H9 (cell line): Measurements from ENCODE around the gene STON2. TPM values are rescaled to one million over a fixed set of nuclear protein-coding genes. Genes with fewer than 3 reads are reported as not detected.

Experiments used
- DNase-seq: peaks from one replicate; pipeline ENCODE4 v3.0.0-alpha.2; 2017
- H2AFZ ChIP-seq: one replicate; pipeline ENCODE4 v1.6.1; 2013; ENCODE audit warnings: mild to moderate bottlenecking, low read length, control low read depth, moderate library complexity
- H2AK5ac ChIP-seq: 2 replicates; pipeline ENCODE4 v1.6.1; 2013; ENCODE audit warnings: low read length, control low read depth, mixed read lengths; ENCODE audit not compliant: insufficient read length
- H2BK120ac ChIP-seq: one replicate; pipeline ENCODE4 v1.6.1; 2013; ENCODE audit warnings: low read depth, mild to moderate bottlenecking, low read length, control low read depth, inconsistent platforms; ENCODE audit not compliant: poor library complexity, severe bottlenecking
- H2BK12ac ChIP-seq: 2 replicates; pipeline ENCODE4 v1.6.1; 2013; ENCODE audit warnings: low read length, control low read depth, mixed read lengths, low read depth; ENCODE audit not compliant: insufficient read length
- H2BK15ac ChIP-seq: 2 replicates; pipeline ENCODE4 v1.6.1; 2013; ENCODE audit warnings: low read depth, low read length, control low read depth
- H2BK20ac ChIP-seq: one replicate; pipeline ENCODE4 v1.6.1; 2013; ENCODE audit warnings: low read depth, mild to moderate bottlenecking, low read length, control low read depth, inconsistent platforms; ENCODE audit not compliant: poor library complexity, severe bottlenecking
- H2BK5ac ChIP-seq: 2 replicates; pipeline ENCODE4 v1.6.1; 2013; ENCODE audit warnings: low read length, control low read depth, mixed read lengths; ENCODE audit not compliant: insufficient read length
- H3K14ac ChIP-seq: 2 replicates; pipeline ENCODE4 v1.6.1; 2013; ENCODE audit warnings: low read length, control low read depth; ENCODE audit not compliant: insufficient read depth
- H3K18ac ChIP-seq: 2 replicates; pipeline ENCODE4 v1.6.1; 2013; ENCODE audit warnings: low read depth, mild to moderate bottlenecking, mixed read lengths, low read length, control low read depth; ENCODE audit not compliant: insufficient read length
- H3K23ac ChIP-seq: 2 replicates; pipeline ENCODE4 v1.6.1; 2013; ENCODE audit warnings: low read length, control low read depth, mixed read lengths, low read depth; ENCODE audit not compliant: insufficient read length
- H3K23me2 ChIP-seq: 2 replicates; pipeline ENCODE4 v1.6.1; 2013; ENCODE audit warnings: low read depth, mild to moderate bottlenecking, mixed read lengths, low read length, control low read depth; ENCODE audit not compliant: insufficient read length, poor library complexity, severe bottlenecking
- H3K27ac ChIP-seq: 2 replicates; pipeline ENCODE4 v1.5.1; 2013; ENCODE audit warnings: low read length, control low read depth, mixed read lengths, low read depth; ENCODE audit not compliant: insufficient read length
- H3K27me3 ChIP-seq: 2 replicates; pipeline ENCODE4 v1.6.1; 2013; ENCODE audit warnings: low read length, control low read depth, inconsistent platforms; ENCODE audit not compliant: insufficient read depth
- H3K4ac ChIP-seq: 2 replicates; pipeline ENCODE4 v1.6.1; 2013; ENCODE audit warnings: low read depth, mild to moderate bottlenecking, control low read depth, inconsistent platforms, low read length, moderate library complexity
- H3K4me1 ChIP-seq: 2 replicates; pipeline ENCODE4 v1.6.1; 2013; ENCODE audit warnings: low read length, control low read depth, inconsistent platforms; ENCODE audit not compliant: insufficient read depth
- H3K4me2 ChIP-seq: 2 replicates; pipeline ENCODE4 v1.6.1; 2013; ENCODE audit warnings: low read length, control low read depth, mixed read lengths; ENCODE audit not compliant: insufficient read length, insufficient read depth
- H3K56ac ChIP-seq: 2 replicates; pipeline ENCODE4 v1.6.1; 2013; ENCODE audit warnings: low read depth, mild to moderate bottlenecking, mixed read lengths, low read length, control low read depth; ENCODE audit not compliant: insufficient read length
- H3K79me1 ChIP-seq: 2 replicates; pipeline ENCODE4 v1.6.1; 2013; ENCODE audit warnings: low read depth, mild to moderate bottlenecking, moderate library complexity, low read length, control low read depth, inconsistent platforms; ENCODE audit not compliant: insufficient read depth, poor library complexity, severe bottlenecking
- H3K79me2 ChIP-seq: 2 replicates; pipeline ENCODE4 v1.6.1; 2013; ENCODE audit warnings: low read length, control low read depth, inconsistent platforms; ENCODE audit not compliant: insufficient read depth
- H3K9ac ChIP-seq: 2 replicates; pipeline ENCODE4 v1.6.1; 2013; ENCODE audit warnings: low read length, control low read depth, mixed read lengths; ENCODE audit not compliant: insufficient read length; ENCODE audit errors: extremely low read depth
- H3K9me3 ChIP-seq: one replicate; pipeline ENCODE4 v1.6.1; 2013; ENCODE audit warnings: low read depth, low read length, inconsistent platforms; ENCODE audit not compliant: control insufficient read depth
- H3T11ph ChIP-seq: one replicate; pipeline ENCODE4 v1.6.1; 2013; ENCODE audit warnings: mild to moderate bottlenecking, low read length, control low read depth, inconsistent platforms
- H4K20me1 ChIP-seq: one replicate; pipeline ENCODE4 v1.6.1; 2013; ENCODE audit not compliant: control insufficient read depth, insufficient read length, insufficient read depth
- H4K5ac ChIP-seq: 2 replicates; pipeline ENCODE4 v1.6.1; 2013; ENCODE audit warnings: low read depth, mild to moderate bottlenecking, mixed read lengths, low read length, control low read depth; ENCODE audit not compliant: insufficient read length
- H4K8ac ChIP-seq: replicated peaks from 2 replicates; pipeline ENCODE4 v1.6.1; 2013; ENCODE audit warnings: low read length, control low read depth, mixed read lengths, low read depth; ENCODE audit not compliant: insufficient read length
- H4K91ac ChIP-seq: 2 replicates; pipeline ENCODE4 v1.6.1; 2013; ENCODE audit warnings: low read depth, mild to moderate bottlenecking, moderate library complexity, mixed read lengths, low read length, control low read depth; ENCODE audit not compliant: insufficient read length
- H3K27ac Mint-ChIP-seq, 3 experiments: 2 replicates in 2 of 3; 3 replicates in 1 of 3; pipeline ENCODE4 v1.8.0; 2020 to 2021; ENCODE audit warnings: mixed read lengths in 3 of 3, mild to moderate bottlenecking in 1 of 3, moderate library complexity in 1 of 3
- H3K27me3 Mint-ChIP-seq: 2 replicates; pipeline ENCODE4 v1.8.0; 2021; ENCODE audit warnings: low read depth, mild to moderate bottlenecking, moderate library complexity, mixed read lengths
- H3K36me3 Mint-ChIP-seq, 3 experiments: 2 replicates in 2 of 3; 3 replicates in 1 of 3; pipeline ENCODE4 v1.8.0; 2020 to 2021; ENCODE audit warnings: low read depth in 3 of 3, mixed read lengths in 3 of 3; ENCODE audit not compliant: insufficient read depth in 1 of 3
- H3K4me1 Mint-ChIP-seq, 2 experiments: 2 replicates each; pipeline ENCODE4 v1.8.0; 2020; ENCODE audit warnings: mixed read lengths in 2 of 2
- H3K4me3 Mint-ChIP-seq, 2 experiments: 2 replicates in 1 of 2; 3 replicates in 1 of 2; pipeline ENCODE4 v1.8.0; 2020 to 2021; ENCODE audit warnings: mild to moderate bottlenecking in 2 of 2, mixed read lengths in 2 of 2, moderate library complexity in 1 of 2
- H3K9me3 Mint-ChIP-seq, 2 experiments: 2 replicates in 1 of 2; 3 replicates in 1 of 2; pipeline ENCODE4 v1.8.0; 2020; ENCODE audit warnings: mild to moderate bottlenecking in 2 of 2, mixed read lengths in 2 of 2, moderate library complexity in 1 of 2
- CTCF ChIP-seq: fragments of 200-600 bp; sonication (generic); conservative IDR thresholded peaks from 3 replicates; pipeline ENCODE4 v1.8.0; 2021; ENCODE audit warnings: antibody characterized with exemption, mild to moderate bottlenecking
- WGBS: extraction: QIAGEN DNeasy Blood & Tissue Kit; methylation state at CpG from one replicate; pipeline ENCODE4 v1.1.7; 2013; ENCODE audit warnings: missing lambda C conversion rate, low lambda C conversion rate, mixed read lengths; ENCODE audit not compliant: insufficient read length; ENCODE audit errors: extremely low coverage; 5-methylcytosine and 5-hydroxymethylcytosine counted together
- total RNA-seq: library from RNA; stranded (reverse); gene quantifications from 2 replicates; pipeline ENCODE4 v1.2.1, GENCODE V29; 2021

The STON2 gene
- total RNA-seq, 1 experiment from 2014 or later = 62.9 TPM

GRCh38 chr14:81236138-81236537 lies 164.0 kb downstream of the STON2 start:
- H3K4me3 Mint-ChIP-seq = no peak overlapping the region
- Histone ChIP-seq H3T11ph (no peak overlapping the region), H3K23me2 (no peaks in the 10 kb centered on the region), H2BK20ac (no peak overlapping the region), H4K5ac (no peak overlapping the region), H2BK12ac (no peak overlapping the region), H4K91ac (no peak overlapping the region), H2BK120ac (no peak overlapping the region), H4K8ac (no peak overlapping the region), H3K14ac (no peak overlapping the region), H3K18ac (no peak overlapping the region), H2AFZ (no peak overlapping the region), H3K27me3 (no peaks in the 10 kb centered on the region), H3K79me2 (no peaks in the 10 kb centered on the region), H3K9me3 (no peaks in the 10 kb centered on the region), H2AK5ac (no peak overlapping the region), H3K4me1 (peaks cover 4% of the 10 kb centered on the region; the same call in 1 of the 2 replicates), H3K79me1 (no peaks in the 10 kb centered on the region), H3K4ac (no peak overlapping the region), H3K56ac (no peak overlapping the region), H3K23ac (no peak overlapping the region), H4K20me1 (no peaks in the 10 kb centered on the region), H3K4me2 (no peak overlapping the region), H2BK5ac (no peak overlapping the region), H2BK15ac (no peak overlapping the region), H3K9ac (no peak overlapping the region), H3K27ac (no peak overlapping the region)
- no peak overlapping the region for H3K27ac Mint-ChIP-seq
- DNase-seq = no peak
- H3K9me3 Mint-ChIP-seq = peaks cover 7 to 11% of the 10 kb centered on the region in 2 experiments; a peak in 4 of 5 replicates
- H3K4me1 Mint-ChIP-seq = peaks cover 12 to 14% of the 10 kb centered on the region in 2 experiments
- WGBS = no CpG with 5 or more reads among the region's 20 CpGs
- no peak for TF ChIP-seq CTCF
- peaks cover 0 to 5% (median 0%) of the 10 kb centered on the region in 3 experiments; a peak in 3 of 7 replicates for H3K36me3 Mint-ChIP-seq
- no peaks in the 10 kb centered on the region; the same call in 1 of the 2 replicates for H3K27me3 Mint-ChIP-seq
